Measurements from ENCODE around the gene RAD51B.

The RAD51B gene

GRCh38 chr14:68633131-68633991, 813.8 kb downstream of the RAD51B start:
- DNase-seq = no peak

GRCh38 chr14:68634332-68634731, 814.8 kb downstream of the RAD51B start:
- no peak for DNase-seq

DNA sequence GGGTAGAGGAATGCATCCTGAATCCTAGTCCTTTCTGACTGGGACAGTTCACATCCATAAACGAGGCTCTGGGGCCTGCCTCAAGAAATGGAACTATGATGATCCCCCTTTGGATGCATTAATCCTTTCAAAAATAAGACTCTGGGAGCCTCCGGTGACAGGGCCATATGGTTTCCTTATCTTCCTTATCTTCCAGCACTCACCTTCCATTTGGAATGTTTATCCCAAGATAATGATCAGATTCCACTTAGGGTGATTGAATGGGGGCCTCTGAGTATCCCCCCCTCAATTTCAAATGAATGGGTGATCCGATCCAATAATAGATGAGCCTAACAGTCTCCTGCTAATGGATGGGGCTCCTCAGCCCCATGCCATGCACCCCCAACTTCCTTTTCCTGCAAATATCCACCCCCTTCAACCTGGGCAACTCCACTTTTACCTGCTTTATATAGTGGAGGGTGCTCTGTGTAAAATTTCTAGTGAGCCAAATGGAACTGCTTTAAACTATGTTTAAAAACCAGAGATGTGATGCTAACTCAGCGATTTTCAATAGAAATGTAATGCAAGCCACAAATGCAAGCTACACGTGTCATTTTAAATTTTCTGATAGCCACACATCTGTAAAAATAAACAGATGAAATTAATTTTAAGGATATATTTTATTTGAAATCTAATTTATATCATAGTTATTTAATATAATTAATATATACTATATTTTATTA, 815.5 kb downstream of the RAD51B start:
- DNase-seq = no peak

GRCh38 chr14:68636597-68636996, 817.0 kb downstream of the RAD51B start:
- no peak for DNase-seq

GRCh38 chr14:68637106-68638021, 817.8 kb downstream of the RAD51B start:
- peak; percentile 64 for DNase-seq

- DNase-seq = no peak
These were observed 818.8 kb downstream of the RAD51B start for GRCh38 chr14:68638141-68638999.

DNA sequence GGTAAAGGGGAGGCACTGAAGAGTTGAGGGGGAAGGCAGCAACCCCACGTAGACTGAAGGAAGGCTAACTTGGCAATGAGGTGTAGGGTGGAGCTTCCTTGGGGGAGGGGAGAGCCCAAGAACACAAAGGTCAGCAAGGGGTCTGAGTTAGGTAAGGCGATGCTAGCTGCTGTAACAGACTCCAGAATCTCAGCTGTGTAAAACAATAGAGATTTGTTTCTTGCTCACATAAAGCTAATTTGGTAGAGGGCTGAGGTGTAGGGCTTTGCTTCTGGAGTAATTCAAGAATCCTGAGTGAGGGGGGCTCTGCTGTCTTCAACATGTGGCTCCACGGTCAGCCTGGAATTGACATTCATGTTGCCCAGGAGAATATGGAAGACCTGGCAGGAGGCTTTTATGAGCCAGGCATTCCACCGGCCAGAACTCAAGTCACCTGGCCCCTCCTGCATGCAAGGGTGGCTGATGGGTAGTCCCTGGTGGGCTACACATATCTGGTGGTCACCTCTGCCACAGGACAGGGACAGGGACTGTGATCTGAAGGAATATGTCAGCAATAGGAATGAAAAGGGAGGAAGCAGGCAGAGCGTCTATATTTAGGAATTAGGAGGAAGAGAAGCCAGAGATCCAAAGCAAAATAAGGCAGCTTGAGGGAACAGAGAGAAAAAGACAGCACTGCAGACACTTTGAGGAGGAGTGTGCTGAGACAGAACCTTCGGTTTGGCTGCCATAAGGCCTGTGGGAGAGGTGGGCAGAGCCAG, 819.6 kb downstream of the RAD51B start:
- DNase-seq = no peak

DNA sequence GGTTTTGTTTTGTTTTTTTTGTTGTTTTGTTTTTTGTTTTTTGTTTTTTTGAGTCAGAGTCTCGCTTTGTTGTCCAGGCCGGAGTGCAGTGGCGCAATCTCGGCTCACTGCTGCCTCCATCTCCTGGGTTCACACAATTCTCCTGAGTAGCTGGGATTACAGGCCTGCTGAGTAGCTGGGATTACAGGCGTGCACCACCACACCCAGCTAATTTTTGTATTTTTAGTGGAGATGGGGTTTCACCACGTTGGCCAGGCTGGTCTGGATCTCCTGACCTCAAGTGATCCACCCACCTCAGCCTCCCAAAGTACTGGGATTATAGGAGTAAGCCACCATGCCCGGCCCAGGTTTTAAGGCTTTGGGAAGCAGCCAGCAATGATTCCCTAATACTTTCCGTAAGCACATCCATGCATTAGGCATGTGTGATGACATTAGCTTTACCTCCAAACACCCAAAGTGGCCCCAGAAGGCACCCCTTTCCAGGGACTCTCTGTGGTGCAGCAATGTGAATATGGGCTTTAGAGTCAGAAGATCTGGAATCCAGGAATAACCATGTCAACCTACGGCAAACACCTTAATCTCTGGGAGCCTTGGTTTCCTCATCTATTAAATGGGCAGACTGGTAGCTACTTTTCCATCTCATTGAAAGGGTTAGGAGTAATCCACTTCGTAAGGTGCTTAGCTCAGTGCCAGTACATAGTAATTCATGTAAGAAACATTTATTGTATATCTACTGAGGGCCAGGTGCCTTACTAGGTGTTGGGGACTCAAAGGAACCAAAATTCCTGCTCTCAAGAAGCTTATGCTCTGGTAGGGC, 820.4 kb downstream of the RAD51B start:
- no peak for DNase-seq

DNA sequence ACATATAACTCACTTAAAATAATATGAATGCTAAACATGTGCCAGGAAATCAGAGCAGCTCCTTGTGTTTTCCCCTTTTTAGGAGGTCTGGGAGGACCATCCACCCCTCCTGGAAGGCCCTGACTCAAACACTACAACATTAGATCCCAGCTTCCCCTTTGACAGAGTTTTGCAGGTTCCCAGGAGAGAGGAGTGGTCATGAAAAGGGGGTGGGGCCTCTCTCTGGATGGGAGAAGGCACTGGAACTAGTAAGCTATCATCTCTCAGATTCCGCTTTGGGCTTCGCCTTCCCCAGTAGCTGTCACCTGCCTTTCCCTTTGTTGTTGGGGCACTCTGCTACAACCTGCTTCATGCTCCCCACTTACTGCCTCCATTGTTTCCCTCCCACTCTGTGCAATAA, 824.1 kb downstream of the RAD51B start:
- no peak for DNase-seq

- no peak for DNase-seq
These were observed 824.5 kb downstream of the RAD51B start for GRCh38 chr14:68644101-68644500.

DNA sequence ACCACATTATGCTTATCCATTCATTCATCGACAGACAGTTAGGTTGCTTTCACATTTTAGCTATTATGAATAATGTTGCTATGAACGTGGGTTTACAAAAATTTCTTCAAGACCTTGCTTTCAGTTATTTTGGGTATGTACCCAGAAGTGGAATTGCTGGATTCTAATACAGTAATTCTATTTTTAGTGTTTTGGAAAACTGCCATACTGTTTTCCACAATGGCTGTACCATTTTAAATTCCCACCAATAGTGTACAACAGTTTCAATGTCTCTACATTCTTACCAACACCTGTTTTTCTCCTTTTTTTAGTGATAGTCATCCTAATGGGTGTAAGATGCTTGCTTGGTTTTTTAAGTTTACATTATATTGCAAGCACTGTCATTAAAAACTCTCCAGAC, 825.8 kb downstream of the RAD51B start:
- DNase-seq = no peak

- DNase-seq = no peak
These were observed 830.1 kb downstream of the RAD51B start for GRCh38 chr14:68649476-68650189.

DNA sequence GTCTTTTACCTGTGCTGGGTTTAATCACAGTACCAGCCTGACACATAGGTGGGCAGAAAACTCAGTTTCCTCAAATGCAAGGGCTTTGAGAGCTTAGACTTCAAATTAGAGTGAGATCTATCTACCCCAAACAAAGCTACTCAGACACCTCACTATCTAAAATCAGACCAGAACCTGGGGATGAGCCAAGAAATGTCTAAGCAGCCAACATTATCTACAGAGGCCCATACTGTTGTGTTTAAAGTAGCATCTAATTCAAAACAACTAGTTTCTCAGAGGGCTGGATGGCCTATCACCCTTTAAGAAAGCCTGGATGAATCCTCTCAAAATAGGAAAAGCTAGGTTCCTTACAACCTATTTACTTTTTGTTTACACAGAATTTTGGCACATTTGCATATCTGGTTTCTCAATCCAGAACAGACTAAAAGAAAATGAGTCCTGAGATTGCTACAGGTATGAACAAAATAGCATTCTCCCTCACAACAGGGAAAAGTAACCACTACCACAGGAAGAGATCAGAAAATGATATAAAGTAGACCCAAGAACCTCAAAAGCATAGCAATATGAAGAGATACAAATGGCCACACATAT, 830.9 kb downstream of the RAD51B start:
- no peak for DNase-seq

GRCh38 chr14:68651075-68651474, 831.5 kb downstream of the RAD51B start:
- DNase-seq = no peak

GRCh38 chr14:68651652-68652432, 832.3 kb downstream of the RAD51B start:
- no peak for DNase-seq

DNA sequence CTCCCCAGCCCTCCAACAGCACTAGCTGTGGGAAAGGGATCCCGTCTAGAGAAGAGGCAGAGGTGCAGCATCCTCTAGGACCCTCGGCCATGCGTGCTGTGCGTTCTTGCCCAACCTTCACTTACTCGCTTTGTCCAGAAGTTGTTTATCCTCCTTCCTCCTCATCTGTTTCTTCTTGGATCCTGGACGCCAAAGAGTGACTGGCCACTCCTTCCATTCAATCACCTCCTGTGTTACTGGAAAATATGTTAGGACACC, 832.8 kb downstream of the RAD51B start:
- DNase-seq = no peak

GRCh38 chr14:68653108-68653507, 833.5 kb downstream of the RAD51B start:
- no peak for DNase-seq

DNA sequence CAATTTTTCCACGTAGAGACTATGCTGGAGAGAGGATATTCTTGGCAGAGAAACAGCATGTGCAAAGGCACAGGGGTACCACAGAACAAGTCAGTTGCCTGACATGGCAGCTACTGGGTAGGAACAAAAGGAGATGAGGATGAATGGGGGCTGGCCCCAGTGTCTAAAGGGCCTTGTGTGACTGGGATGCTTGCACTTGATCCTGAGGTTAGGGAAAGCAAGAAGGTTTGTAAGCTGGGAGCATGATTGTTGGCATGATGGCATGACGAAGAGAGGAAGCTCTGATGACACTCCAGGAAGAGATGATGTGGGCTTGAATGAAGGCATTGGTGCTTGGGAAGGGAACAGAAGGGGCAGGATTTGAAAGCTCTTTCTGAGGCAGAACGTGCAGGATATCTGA, 834.2 kb downstream of the RAD51B start:
- DNase-seq = peak; percentile 39

DNA sequence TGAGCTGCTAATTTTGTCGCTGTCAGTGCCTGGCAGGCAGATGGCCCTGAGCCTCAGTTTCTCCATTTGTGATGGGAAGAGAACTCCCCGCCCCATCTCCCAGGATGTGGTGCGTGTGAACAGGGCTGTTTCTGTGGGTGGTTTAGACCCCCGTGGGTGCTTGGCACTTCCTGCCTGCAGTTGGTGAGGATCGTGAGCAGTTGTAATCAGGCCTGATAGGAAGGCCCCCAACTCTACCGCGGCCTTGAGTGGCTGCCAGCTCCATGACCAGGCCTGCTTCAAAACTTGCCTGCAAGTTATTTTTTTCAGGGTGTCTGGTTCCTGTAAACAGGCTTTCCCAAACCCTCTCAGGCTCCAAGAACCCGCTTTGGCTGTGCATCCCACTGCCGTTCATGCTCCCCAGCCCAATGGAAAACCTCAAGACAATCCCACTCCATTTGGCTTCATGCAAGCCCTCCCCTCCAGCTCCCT, 834.9 kb downstream of the RAD51B start:
- no peak for DNase-seq
